Right lung (tissue), 5 donors: ENCODE measurements around the gene METAP1D. TPM values are rescaled to one million over a fixed set of nuclear protein-coding genes. Genes with fewer than 3 reads are reported as not detected.
A peak's percentile ranks its signal among the peaks of the same experiment; 100 is the strongest.
"Not testable (repeated sequence)": the region's sequence is repeated elsewhere in the genome, so short reads cannot be mapped to it uniquely, and the experiment has no call there.

ENCODE experiments used
- DNase-seq, 2 donors: peaks; one replicate each; pipeline ENCODE4 v3.0.0-alpha.2; 2013
- polyA plus RNA-seq, 5 donors: library from polyadenylated mRNA; unstranded; fragments of 120-200 nt; gene quantifications; one replicate each; pipeline versions ENCODE4 v1.2.1 to v1.2.3, GENCODE V29; 2013; ENCODE audit warnings: inconsistent platforms in 1 of 5, low replicate concordance in 1 of 5; ENCODE audit not compliant: insufficient read length in 5 of 5, insufficient read depth in 1 of 5

The METAP1D gene
- polyA plus RNA-seq, 5 donors, result 16.6 to 22.9 (median 20.6) TPM

- no peak for DNase-seq
Observed at GRCh38 chr2:172047566-172048507, 48.1 kb downstream of the METAP1D start.

- DNase-seq, result no peak
Observed at GRCh38 chr2:172048508-172049503, 49.1 kb downstream of the METAP1D start.

GRCh38 chr2:172049567-172050120 lies 49.9 kb downstream of the METAP1D start:
- no peak for DNase-seq

GRCh38 chr2:172050479-172051125 lies 50.8 kb downstream of the METAP1D start:
- DNase-seq, result no peak

- DNase-seq, result peak; percentile 17 to 22
Observed at GRCh38 chr2:172052000-172052983, 52.5 kb downstream of the METAP1D start.

GRCh38 chr2:172053486-172053885 lies 53.7 kb downstream of the METAP1D start:
- DNase-seq, result no peak

GRCh38 chr2:172056293-172056692 lies 56.5 kb downstream of the METAP1D start:
- no peak for DNase-seq

- DNase-seq, result no peak
Observed at GRCh38 chr2:172058660-172059059, 58.9 kb downstream of the METAP1D start.

GRCh38 chr2:172060118-172060517 lies 60.4 kb downstream of the METAP1D start:
- DNase-seq, result not testable (repeated sequence)

GRCh38 chr2:172062402-172063004 lies 62.8 kb downstream of the METAP1D start:
- no peak for DNase-seq

- no peak for DNase-seq
Observed at GRCh38 chr2:172063446-172063845, 63.7 kb downstream of the METAP1D start.

GRCh38 chr2:172065111-172065510 lies 65.4 kb downstream of the METAP1D start:
- no peak for DNase-seq

- no peak for DNase-seq
Observed at GRCh38 chr2:172066394-172066886, 66.7 kb downstream of the METAP1D start.

- not testable (repeated sequence) for DNase-seq
Observed at GRCh38 chr2:172067905-172068304, 68.2 kb downstream of the METAP1D start.

GRCh38 chr2:172070936-172071335 lies 71.2 kb downstream of the METAP1D start:
- DNase-seq, result no peak

- DNase-seq, result no peak
Observed at GRCh38 chr2:172072303-172072702, 72.5 kb downstream of the METAP1D start.

GRCh38 chr2:172072706-172073105 lies 73.0 kb downstream of the METAP1D start:
- no peak for DNase-seq

- DNase-seq, result no peak
Observed at GRCh38 chr2:172073518-172073917, 73.8 kb downstream of the METAP1D start.

GRCh38 chr2:172074254-172074653 lies 74.5 kb downstream of the METAP1D start:
- DNase-seq, result no peak
